ENCODE data around the gene TANGO2.

- TF ChIP-seq, protein P1, sequence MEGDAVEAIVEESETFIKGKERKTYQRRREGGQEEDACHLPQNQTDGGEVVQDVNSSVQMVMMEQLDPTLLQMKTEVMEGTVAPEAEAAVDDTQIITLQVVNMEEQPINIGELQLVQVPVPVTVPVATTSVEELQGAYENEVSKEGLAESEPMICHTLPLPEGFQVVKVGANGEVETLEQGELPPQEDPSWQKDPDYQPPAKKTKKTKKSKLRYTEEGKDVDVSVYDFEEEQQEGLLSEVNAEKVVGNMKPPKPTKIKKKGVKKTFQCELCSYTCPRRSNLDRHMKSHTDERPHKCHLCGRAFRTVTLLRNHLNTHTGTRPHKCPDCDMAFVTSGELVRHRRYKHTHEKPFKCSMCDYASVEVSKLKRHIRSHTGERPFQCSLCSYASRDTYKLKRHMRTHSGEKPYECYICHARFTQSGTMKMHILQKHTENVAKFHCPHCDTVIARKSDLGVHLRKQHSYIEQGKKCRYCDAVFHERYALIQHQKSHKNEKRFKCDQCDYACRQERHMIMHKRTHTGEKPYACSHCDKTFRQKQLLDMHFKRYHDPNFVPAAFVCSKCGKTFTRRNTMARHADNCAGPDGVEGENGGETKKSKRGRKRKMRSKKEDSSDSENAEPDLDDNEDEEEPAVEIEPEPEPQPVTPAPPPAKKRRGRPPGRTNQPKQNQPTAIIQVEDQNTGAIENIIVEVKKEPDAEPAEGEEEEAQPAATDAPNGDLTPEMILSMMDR (conservative IDR thresholded peaks at IDR 0.05 in 1 of 2, IDR thresholded peaks at IDR 0.05 in 1 of 2; ENCODE audit: extremely low read depth in 1 of 2, insufficient read depth in 1 of 2, low read depth in 1 of 2, low read length in 2 of 2) = no peak
- no peak for TF ChIP-seq EZH2 (IDR thresholded peaks at IDR 0.05; ENCODE audit: borderline replicate concordance, low read length)
Measured at GRCh38 chr22:20056161-20056560, 35.3 kb downstream of the TANGO2 start.

Measured in mammary epithelial cell (primary cell).